PC-3 (cell line): ENCODE results near the gene ATP6AP1.

ENCODE experiments used
- EZH2phosphoT487 ChIP-seq: fragments of 300-600 bp; sonication (generic); IDR thresholded peaks from 2 replicates; pipeline ENCODE4 v1.6.1; 2018; ENCODE audit warnings: mild to moderate bottlenecking, antibody characterized with exemption, low read length, borderline replicate concordance
- TF ChIP-seq, protein P1 (sequence below): fragments of 300-600 bp; sonication (generic); conservative IDR thresholded peaks from 2 replicates; pipeline ENCODE4 v1.5.1; 2017; ENCODE audit warnings: antibody characterized with exemption, low read depth, mild to moderate bottlenecking, low read length

- TF ChIP-seq, protein P1, sequence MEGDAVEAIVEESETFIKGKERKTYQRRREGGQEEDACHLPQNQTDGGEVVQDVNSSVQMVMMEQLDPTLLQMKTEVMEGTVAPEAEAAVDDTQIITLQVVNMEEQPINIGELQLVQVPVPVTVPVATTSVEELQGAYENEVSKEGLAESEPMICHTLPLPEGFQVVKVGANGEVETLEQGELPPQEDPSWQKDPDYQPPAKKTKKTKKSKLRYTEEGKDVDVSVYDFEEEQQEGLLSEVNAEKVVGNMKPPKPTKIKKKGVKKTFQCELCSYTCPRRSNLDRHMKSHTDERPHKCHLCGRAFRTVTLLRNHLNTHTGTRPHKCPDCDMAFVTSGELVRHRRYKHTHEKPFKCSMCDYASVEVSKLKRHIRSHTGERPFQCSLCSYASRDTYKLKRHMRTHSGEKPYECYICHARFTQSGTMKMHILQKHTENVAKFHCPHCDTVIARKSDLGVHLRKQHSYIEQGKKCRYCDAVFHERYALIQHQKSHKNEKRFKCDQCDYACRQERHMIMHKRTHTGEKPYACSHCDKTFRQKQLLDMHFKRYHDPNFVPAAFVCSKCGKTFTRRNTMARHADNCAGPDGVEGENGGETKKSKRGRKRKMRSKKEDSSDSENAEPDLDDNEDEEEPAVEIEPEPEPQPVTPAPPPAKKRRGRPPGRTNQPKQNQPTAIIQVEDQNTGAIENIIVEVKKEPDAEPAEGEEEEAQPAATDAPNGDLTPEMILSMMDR = no peak
- TF ChIP-seq EZH2phosphoT487 = no peak
Observed at GRCh38 chrX:154430479-154430878, 2.0 kb downstream of the ATP6AP1 start.
